GM18505 (cell line): ENCODE data around the gene NNMT.

Source experiments
- ATAC-seq: cut with Tn5 transposase; IDR thresholded peaks from one replicate; pipeline ENCODE4 v1.9.1; 2021; ENCODE audit not compliant: unreplicated experiment
- POLR2A ChIP-seq: IDR thresholded peaks from 4 replicates; pipeline ENCODE4 v1.6.1; 2011; ENCODE audit warnings: borderline replicate concordance; ENCODE audit not compliant: insufficient read depth, insufficient read length; ENCODE audit errors: extremely low read depth

Gene NNMT

GRCh38 chr11:114257621-114258558, 38.3 kb upstream of the NNMT start:
- no peak for TF ChIP-seq POLR2A
- no peak for ATAC-seq

GRCh38 chr11:114258696-114259095, 37.5 kb upstream of the NNMT start:
- TF ChIP-seq POLR2A, result no peak
- ATAC-seq, result no peak

- ATAC-seq, result no peak
- no peak for TF ChIP-seq POLR2A
Observed at GRCh38 chr11:114259124-114259526, 37.1 kb upstream of the NNMT start.

GRCh38 chr11:114259551-114259983, 36.6 kb upstream of the NNMT start:
- TF ChIP-seq POLR2A, result no peak
- no peak for ATAC-seq

- no peak for ATAC-seq
- TF ChIP-seq POLR2A, result no peak
Observed at GRCh38 chr11:114260077-114260476, 36.1 kb upstream of the NNMT start.

- TF ChIP-seq POLR2A, result no peak
- ATAC-seq, result no peak
Observed at GRCh38 chr11:114260483-114260882, 35.7 kb upstream of the NNMT start.

GRCh38 chr11:114261791-114262190, 34.4 kb upstream of the NNMT start:
- ATAC-seq, result no peak
- TF ChIP-seq POLR2A, result no peak

- no peak for ATAC-seq
- TF ChIP-seq POLR2A, result no peak
Observed at GRCh38 chr11:114262681-114263512, 33.3 kb upstream of the NNMT start.

- TF ChIP-seq POLR2A, result no peak
Observed at GRCh38 chr11:114263513-114264170, 32.6 kb upstream of the NNMT start.

GRCh38 chr11:114264381-114264780, 31.8 kb upstream of the NNMT start:
- TF ChIP-seq POLR2A, result no peak
- no peak for ATAC-seq

More at GRCh38 chr11:114263513-114264170, 32.6 kb upstream of the NNMT start:
- ATAC-seq, result no peak

- TF ChIP-seq POLR2A, result no peak
- ATAC-seq, result no peak
Observed at GRCh38 chr11:114265122-114265878, 30.9 kb upstream of the NNMT start.

- no peak for TF ChIP-seq POLR2A
- ATAC-seq, result no peak
Observed at GRCh38 chr11:114269498-114269897, 26.7 kb upstream of the NNMT start.
